ENCODE measurements around the gene RFPL3. TPM values are rescaled to one million over a fixed set of nuclear protein-coding genes. Genes with fewer than 3 reads are reported as not detected.

RFPL3 gene
- polyA plus RNA-seq, 2 of the 4 experiments (the other 2 are of a cell fraction): not detected

GRCh38 chr22:32322986-32323385 lies 34.7 kb upstream of the RFPL3 start:
- ChIA-PET POLR2A (no interaction called here), CTCF (no interaction called here)
- no peak overlapping the region for H3K27ac ChIP-seq
- H3K9me3 ChIP-seq: no peaks in the 10 kb centered on the region
- TF ChIP-seq KDM5A (IDR thresholded peaks at IDR 0.05): no peak
- no peak for TF ChIP-seq POLR2A (IDR thresholded peaks at IDR 0.05; ENCODE audit: low read length)
- no peak for TF ChIP-seq TFCP2L1 (CRISPR knock-in tag; IDR thresholded peaks at IDR 0.05)
- TF ChIP-seq HOXA7 (CRISPR knock-in tag; IDR thresholded peaks at IDR 0.05): no peak
- no peak for TF ChIP-seq MYC (IDR thresholded peaks at IDR 0.05; ENCODE audit: borderline replicate concordance, low read length)
- no peak for TF ChIP-seq EHMT2 (IDR thresholded peaks at IDR 0.05; ENCODE audit: low read depth)
- TF ChIP-seq GATA3 (IDR thresholded peaks at IDR 0.05; ENCODE audit: borderline replicate concordance): no peak
- TF ChIP-seq ATOH8 (CRISPR knock-in tag; IDR thresholded peaks at IDR 0.05; ENCODE audit: low read depth): no peak
- no peak for TF ChIP-seq PHF8 (IDR thresholded peaks at IDR 0.05; ENCODE audit: borderline replicate concordance, low read depth)
- no peak for TF ChIP-seq JUNB (IDR thresholded peaks at IDR 0.05)
- TF ChIP-seq FOXS1 (CRISPR knock-in tag; IDR thresholded peaks at IDR 0.05): no peak
- TF ChIP-seq HMGXB4 (CRISPR knock-in tag; IDR thresholded peaks at IDR 0.05; ENCODE audit: borderline replicate concordance): no peak
- no peak for TF ChIP-seq MAX (IDR thresholded peaks at IDR 0.05)
- TF ChIP-seq KDM1A (IDR thresholded peaks at IDR 0.05; ENCODE audit: low read depth): no peak
- no peak for TF ChIP-seq ZFP36 (IDR thresholded peaks at IDR 0.05; ENCODE audit: borderline replicate concordance, partially characterized antibody)
- no peak for TF ChIP-seq NFE2L2 (conservative IDR thresholded peaks at IDR 0.05; ENCODE audit: low read length)
- 48% methylated on average over 6 of the region's 6 CpGs for WGBS (ENCODE audit: missing lambda C conversion rate)
- H3K4me3 ChIP-seq: no peak overlapping the region
- H3K4me1 ChIP-seq: no peaks in the 10 kb centered on the region
- FAIRE-seq: no peak
- no peak for ATAC-seq
- no peak for DNase-seq (ENCODE audit: low read depth in 1 of 2, low spot score in 1 of 2)
- H3K4me2 ChIP-seq: no peak overlapping the region

- ChIA-PET CTCF (no interaction called here), POLR2A (no interaction called here)
- 50% methylated on average over 11 of the region's 11 CpGs for WGBS (ENCODE audit: missing lambda C conversion rate)
- no peak overlapping the region for H3K4me2 ChIP-seq
- FAIRE-seq (no peak), ATAC-seq (no peak), DNase-seq (ENCODE audit: low read depth in 1 of 2, low spot score in 1 of 2) (no peak)
- no peaks in the 10 kb centered on the region for H3K4me1 ChIP-seq
- TF ChIP-seq RAD21 (conservative IDR thresholded peaks at IDR 0.05 in 1 of 2, IDR thresholded peaks at IDR 0.05 in 1 of 2) (no peak), ZFP36 (IDR thresholded peaks at IDR 0.05; ENCODE audit: borderline replicate concordance, partially characterized antibody) (no peak), HOXB13 (CRISPR knock-in tag; IDR thresholded peaks at IDR 0.05; ENCODE audit: low read depth) (no peak), JUN (IDR thresholded peaks at IDR 0.05) (no peak), MYC (IDR thresholded peaks at IDR 0.05; ENCODE audit: borderline replicate concordance, low read length) (no peak), MAFK (IDR thresholded peaks at IDR 0.05; ENCODE audit: partially characterized antibody) (no peak), FOXS1 (CRISPR knock-in tag; IDR thresholded peaks at IDR 0.05) (no peak), RCOR1 (IDR thresholded peaks at IDR 0.05; ENCODE audit: low read depth, low read length) (no peak), HMGXB4 (CRISPR knock-in tag; IDR thresholded peaks at IDR 0.05; ENCODE audit: borderline replicate concordance) (no peak)
- no peak overlapping the region for H3K4me3 ChIP-seq
- H3K9me3 ChIP-seq: no peaks in the 10 kb centered on the region
- no peak overlapping the region for H3K27ac ChIP-seq
Measured at GRCh38 chr22:32323513-32324164, 34.0 kb upstream of the RFPL3 start.
